NCI-H146 treated with DMSO at 0.1 percent for 48 hours (cell line): Measurements from ENCODE around the gene GRID1.
"Not testable (repeated sequence)": the region's sequence is repeated elsewhere in the genome, so short reads cannot be mapped to it uniquely, and the experiment has no call there.

Experiments
- DNase-seq: peaks from one replicate; lab custom pipeline; 2025; ENCODE audit not compliant: unreplicated experiment; lab: John Stamatoyannopoulos, UW

Gene GRID1

GRCh38 chr10:86098187-86098881, 268.3 kb downstream of the GRID1 start:
- DNase-seq = no peak

DNA sequence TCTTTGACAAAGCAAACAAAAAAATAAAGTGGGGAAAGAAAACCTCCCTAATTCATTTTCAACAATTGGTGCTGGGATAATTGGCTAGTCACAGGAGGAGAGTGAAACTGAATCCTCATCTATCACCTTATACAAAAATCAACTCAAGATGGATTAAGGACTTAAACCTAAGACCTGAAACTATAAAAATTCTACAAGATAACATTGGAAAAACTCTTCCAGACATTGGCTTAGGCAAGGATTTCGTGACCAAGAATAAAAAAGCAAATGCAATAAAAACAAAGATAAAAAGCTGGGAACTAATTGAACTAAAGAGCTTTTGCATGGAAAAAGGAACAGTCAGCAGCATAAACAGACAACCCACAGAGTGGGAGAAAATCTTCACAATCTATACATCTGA, 271.5 kb downstream of the GRID1 start:
- DNase-seq = not testable (repeated sequence)

- not testable (repeated sequence) for DNase-seq
These were observed 274.3 kb downstream of the GRID1 start for GRCh38 chr10:86092311-86092710.

- DNase-seq = no peak
These were observed 275.4 kb downstream of the GRID1 start for GRCh38 chr10:86091216-86091615.

GRCh38 chr10:86090807-86091206, 275.8 kb downstream of the GRID1 start:
- no peak for DNase-seq

DNA sequence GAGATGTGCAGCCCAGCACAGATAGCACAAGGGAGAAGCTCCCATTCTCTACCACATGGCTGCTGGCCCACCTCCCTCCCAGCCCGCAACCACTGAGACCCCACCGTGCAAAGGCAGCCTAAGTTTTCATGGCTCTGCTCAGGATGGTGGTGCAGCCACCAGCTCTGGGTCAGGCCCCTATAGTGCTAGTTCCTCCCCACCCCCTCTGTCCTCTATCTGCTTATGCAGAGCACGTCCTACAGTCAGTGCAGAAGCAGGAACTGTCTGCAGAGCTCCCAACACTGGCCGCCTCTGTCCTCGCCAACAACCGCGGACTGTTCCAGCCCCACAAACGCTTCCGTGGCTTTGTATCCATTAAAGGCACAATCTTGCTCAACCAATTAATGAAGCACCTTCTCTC, 278.9 kb downstream of the GRID1 start:
- DNase-seq = no peak

GRCh38 chr10:86086418-86086817, 280.2 kb downstream of the GRID1 start:
- DNase-seq = no peak

GRCh38 chr10:86085686-86086085, 280.9 kb downstream of the GRID1 start:
- no peak for DNase-seq

DNA sequence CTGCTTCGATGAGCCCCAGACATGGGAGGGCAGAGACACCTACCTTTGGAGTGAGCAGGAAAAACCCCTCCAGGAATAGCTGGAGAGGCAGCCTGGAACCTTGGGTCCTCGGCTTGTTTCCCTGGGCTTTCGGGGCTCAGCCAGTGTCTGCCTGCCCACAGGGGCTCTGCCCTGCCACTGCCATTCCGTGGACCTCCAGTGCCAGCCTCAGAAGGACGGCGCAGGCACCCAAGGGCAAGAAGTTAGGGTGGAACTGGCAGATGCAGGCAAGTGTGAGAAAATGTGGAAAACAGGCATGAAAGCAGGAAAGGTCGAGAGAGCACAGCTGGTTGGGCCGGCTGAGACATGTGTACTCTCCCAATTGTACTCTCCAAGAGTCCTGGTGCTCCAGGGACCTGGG, 281.5 kb downstream of the GRID1 start:
- DNase-seq = no peak

- no peak for DNase-seq
These were observed 282.0 kb downstream of the GRID1 start for GRCh38 chr10:86084585-86084984.

DNA sequence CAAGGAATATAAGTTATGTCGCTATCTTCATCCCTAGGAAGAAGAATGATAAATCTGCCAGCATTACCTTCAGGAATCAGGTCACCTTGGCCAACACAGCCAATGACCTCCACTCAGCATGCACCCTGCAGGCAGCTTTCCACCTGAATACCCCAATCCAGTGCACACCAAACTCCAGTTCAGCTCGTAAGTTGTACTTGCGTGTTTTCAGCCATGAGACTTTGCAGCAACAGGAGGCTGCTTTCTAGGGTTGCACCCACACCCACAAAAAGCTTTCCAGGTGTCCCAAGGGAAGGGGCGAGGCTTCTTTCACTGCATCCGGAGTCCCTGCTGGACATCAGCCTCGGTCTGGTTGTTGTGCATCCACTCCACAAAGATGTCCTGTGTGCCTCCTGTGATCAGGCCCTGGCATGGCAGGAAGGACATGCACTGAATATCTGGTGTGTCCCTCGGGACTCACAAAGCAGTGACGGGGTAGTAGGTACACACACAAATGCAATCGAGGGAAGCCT, 282.9 kb downstream of the GRID1 start:
- DNase-seq = no peak

DNA sequence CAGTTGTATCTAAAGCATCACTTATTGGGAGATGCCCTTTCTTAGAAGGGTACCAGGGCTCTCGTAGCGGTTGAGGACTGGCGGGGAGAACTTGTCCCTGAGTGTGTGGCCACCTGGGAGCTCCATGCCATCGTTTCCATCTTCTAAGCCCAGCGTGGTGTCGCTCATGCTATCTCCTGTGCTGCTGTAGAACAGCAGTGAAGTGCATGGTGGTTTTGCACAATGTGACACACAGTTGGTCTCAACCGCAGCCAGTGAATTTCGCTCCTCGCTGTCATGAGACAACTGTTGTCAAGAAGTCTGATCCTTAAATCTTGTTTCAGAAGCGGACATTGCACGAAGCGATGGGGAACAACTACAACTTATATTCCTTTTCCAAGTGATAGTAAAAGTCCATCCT, 283.4 kb downstream of the GRID1 start:
- DNase-seq = no peak

DNA sequence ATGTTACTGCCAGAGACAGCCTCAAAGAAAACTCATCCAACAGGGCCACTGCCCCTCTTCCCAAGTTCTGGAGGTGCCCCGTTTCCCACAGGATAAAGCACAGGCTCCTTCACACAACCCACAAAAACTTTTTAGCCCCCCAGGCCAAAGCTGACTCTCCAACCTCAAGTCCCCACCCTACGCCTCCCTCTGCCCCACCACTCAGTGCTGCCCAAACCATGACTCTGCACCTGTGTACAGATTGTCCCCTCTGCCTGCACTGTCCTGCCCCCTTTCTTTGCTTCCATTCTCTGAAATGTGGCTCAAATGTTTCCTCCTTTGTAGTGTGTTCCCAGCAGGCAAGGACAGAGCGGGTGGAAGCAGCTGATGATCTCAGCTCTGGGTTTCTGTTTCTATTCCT, 284.0 kb downstream of the GRID1 start:
- DNase-seq = no peak

DNA sequence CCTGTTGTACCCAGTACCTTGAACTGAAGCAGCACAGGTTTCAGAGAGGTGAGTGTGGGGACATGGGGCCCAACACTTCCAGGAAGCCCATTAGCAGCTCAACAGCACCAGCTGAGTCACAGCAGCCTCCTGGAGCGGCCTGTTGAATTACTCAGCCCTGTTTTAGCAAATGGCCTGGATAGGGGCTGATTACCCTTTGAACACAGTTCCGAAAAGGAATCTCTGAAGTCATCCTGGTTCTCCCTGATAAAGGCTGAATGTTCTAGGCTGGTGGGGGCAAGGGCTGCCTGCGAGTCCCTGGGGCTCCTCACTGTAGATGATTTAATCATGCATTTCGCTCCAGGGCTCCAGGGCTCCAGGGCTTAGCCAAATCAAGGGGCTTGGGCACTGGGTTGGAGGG, 287.5 kb downstream of the GRID1 start:
- DNase-seq = no peak

DNA sequence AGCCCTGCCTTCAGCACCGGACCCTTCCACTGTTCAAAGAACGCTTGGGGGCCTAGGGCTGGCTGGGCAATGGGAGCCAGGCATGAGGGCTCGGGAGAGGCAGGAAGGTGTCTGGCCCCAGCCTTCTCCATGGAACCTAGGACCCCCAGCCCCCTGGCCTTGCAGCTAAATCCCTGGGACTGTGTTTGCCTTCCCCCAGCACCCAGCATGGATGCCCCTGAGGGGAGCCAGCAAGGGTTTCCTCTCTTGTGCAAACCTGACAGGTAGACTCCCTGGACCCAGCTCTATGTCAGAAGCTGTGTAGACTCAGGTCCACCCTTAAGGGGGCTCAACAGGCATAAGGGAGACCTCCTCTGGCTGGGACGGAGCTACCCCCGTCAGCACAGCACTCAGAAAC, 288.0 kb downstream of the GRID1 start:
- no peak for DNase-seq

DNA sequence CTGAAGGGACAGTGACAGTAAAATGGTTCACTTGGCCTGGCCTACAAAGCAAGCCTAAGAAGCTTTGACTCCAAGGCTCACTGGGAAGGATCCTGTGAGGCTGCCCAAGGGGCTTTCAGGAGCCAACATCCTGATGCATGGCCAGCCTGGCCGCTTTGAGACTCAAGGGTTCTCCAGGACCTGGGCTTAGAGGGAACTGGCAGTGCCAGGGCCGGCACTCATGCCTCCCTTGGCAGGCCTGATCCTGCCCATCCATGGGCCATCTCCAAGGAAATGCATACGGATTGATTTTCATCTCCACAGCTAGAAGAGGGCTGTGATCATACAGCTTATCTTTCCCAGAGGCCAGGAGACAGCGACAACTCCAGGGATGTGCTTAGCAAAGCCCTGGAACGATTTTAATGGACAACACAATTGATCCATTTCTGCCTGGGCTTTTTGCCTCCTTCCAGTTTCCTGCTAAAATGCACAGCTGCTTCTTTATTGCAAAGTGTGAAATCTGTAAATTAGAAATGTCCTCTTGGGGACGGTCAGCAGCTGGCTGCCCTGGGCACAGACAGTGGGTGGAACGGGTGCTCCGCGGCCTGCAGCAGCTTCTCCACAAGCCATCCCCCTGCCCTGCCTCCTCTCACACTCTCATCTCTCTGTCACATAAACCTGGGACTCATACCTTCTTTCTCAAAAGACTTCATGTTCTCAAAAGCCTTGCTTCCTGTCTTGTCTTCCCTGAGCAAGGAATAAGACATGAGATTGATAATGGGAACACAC, 288.5 kb downstream of the GRID1 start:
- DNase-seq = no peak

GRCh38 chr10:86077271-86077670, 289.3 kb downstream of the GRID1 start:
- DNase-seq = no peak

DNA sequence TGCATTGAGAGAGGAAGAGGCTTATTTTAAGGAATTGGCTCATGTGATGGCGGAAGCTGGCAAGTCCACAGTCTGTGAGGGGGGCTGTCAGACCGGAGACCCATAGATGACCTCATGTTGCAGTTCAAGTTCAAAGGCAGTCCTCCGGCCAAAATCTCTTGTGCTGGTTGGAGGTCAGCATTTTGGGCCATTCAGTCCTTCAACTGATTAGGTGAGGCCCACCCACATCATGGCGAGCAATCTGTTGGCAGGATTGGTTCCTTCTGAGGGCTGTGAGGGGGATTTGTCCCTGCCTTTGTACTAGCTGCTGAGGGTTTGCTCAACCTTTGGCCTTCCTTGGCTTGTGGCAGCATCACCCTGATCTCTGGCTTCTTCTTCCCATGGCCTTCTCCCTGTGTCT, 290.1 kb downstream of the GRID1 start:
- not testable (repeated sequence) for DNase-seq

DNA sequence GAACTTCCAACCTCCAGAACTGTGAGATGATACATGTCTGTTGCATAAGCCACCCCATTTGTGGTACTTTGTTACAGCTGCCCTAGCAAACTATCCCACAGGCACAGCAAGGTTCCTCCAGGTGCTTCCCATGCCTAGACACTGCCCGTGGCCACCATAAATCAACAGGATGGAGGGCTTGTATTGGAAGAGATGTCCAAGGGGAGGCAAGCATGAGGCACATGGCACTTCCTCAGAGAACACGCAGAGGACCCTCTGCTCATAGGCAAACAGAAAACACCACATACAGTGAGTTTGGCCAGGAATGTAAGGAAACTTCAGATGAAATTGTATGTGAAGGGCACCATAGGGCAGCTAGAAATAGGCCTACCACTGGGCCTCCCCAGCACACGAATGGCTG, 291.1 kb downstream of the GRID1 start:
- DNase-seq = no peak

- DNase-seq = no peak
These were observed 292.3 kb downstream of the GRID1 start for GRCh38 chr10:86074294-86074693.

- DNase-seq = no peak
These were observed 293.2 kb downstream of the GRID1 start for GRCh38 chr10:86073199-86073977.

DNA sequence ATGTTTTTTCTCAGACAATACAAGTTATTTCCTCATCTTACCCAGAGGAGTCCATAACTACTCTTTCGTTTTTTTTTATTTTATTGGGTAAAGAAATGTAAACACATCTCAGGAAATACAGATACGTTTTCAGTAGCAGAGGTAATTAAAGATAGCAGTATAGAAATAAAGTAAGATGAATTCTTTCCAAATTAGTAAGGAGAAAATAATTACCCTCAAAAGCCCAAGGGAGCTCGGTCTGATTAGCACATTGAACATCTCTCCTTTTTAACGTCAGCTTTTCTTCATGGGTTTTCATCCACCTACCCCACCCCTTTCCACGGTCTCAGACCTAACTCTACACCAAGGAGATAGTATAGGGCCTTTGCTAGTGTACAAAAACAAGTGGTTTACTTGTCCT, 294.2 kb downstream of the GRID1 start:
- DNase-seq = no peak
